GM08714 (cell line): ENCODE measurements around the gene OR4D9.
A peak's percentile ranks its signal among the peaks of the same experiment; 100 is the strongest.

Source experiments
- H3K4me3 ChIP-seq: fragments of 200-500 bp; sonication (Bioruptor generic); 2 replicates; pipeline ENCODE4 v1.5.1; 2014; ENCODE audit warnings: mild to moderate bottlenecking, low read length, inconsistent platforms
- ZNF274 ChIP-seq: IDR thresholded peaks from 2 replicates; pipeline ENCODE4 v1.6.1; 2012; ENCODE audit warnings: mild to moderate bottlenecking, low read depth, low read length

Gene OR4D9

GRCh38 chr11:59556115-59556916 lies 45.0 kb downstream of the OR4D9 start:
- no peak for TF ChIP-seq ZNF274
- peak overlapping the region; percentile 84 for H3K4me3 ChIP-seq

GRCh38 chr11:59556917-59557348 lies 45.6 kb downstream of the OR4D9 start:
- no peak for TF ChIP-seq ZNF274
- H3K4me3 ChIP-seq: peak overlapping the region; percentile 84

- no peak overlapping the region; the same call in 1 of the 2 replicates for H3K4me3 ChIP-seq
- TF ChIP-seq ZNF274: no peak
Observed at GRCh38 chr11:59558270-59558643, 46.9 kb downstream of the OR4D9 start.

- peak overlapping the region; percentile 96; the same call in 1 of the 2 replicates for H3K4me3 ChIP-seq
- no peak for TF ChIP-seq ZNF274
Observed at GRCh38 chr11:59559886-59560285, 48.5 kb downstream of the OR4D9 start.

- no peak for TF ChIP-seq ZNF274
- peak overlapping the region; percentile 96 for H3K4me3 ChIP-seq
Observed at GRCh38 chr11:59560290-59560701, 49.0 kb downstream of the OR4D9 start.

- TF ChIP-seq ZNF274: no peak
- peak overlapping the region; percentile 96 for H3K4me3 ChIP-seq
Observed at GRCh38 chr11:59560702-59561473, 49.5 kb downstream of the OR4D9 start.

GRCh38 chr11:59562292-59562691 lies 51.0 kb downstream of the OR4D9 start:
- no peak overlapping the region for H3K4me3 ChIP-seq
- no peak for TF ChIP-seq ZNF274
